Osteocyte (in vitro differentiated cells): ENCODE data around the gene TRNAU1AP. TPM values are rescaled to one million over a fixed set of nuclear protein-coding genes. Genes with fewer than 3 reads are reported as not detected.
"Not testable (repeated sequence)": the region's sequence is repeated elsewhere in the genome, so short reads cannot be mapped to it uniquely, and the experiment has no call there.

ENCODE experiments used
- DNase-seq: peaks from one replicate; pipeline ENCODE4 v3.0.0; 2021; ENCODE audit warnings: mixed read lengths; ENCODE audit not compliant: unreplicated experiment; ENCODE audit errors: extremely low spot score
- H3K27ac Mint-ChIP-seq: one replicate; pipeline ENCODE4 v1.8.0; 2021; ENCODE audit warnings: mild to moderate bottlenecking, mixed read lengths; ENCODE audit not compliant: unreplicated experiment
- H3K27me3 Mint-ChIP-seq: one replicate; pipeline ENCODE4 v1.8.0; 2021; ENCODE audit warnings: mixed read lengths; ENCODE audit not compliant: unreplicated experiment
- H3K36me3 Mint-ChIP-seq: one replicate; pipeline ENCODE4 v1.8.0; 2021; ENCODE audit warnings: mixed read lengths; ENCODE audit not compliant: unreplicated experiment
- H3K4me1 Mint-ChIP-seq: one replicate; pipeline ENCODE4 v1.8.0; 2021; ENCODE audit warnings: mixed read lengths; ENCODE audit not compliant: unreplicated experiment
- H3K4me3 Mint-ChIP-seq: one replicate; pipeline ENCODE4 v1.8.0; 2021; ENCODE audit warnings: mild to moderate bottlenecking, moderate library complexity, mixed read lengths; ENCODE audit not compliant: unreplicated experiment
- H3K9me3 Mint-ChIP-seq: one replicate; pipeline ENCODE4 v1.8.0; 2021; ENCODE audit warnings: mixed read lengths; ENCODE audit not compliant: unreplicated experiment
- total RNA-seq: library from RNA; stranded (reverse); gene quantifications from 2 replicates; pipeline ENCODE4 v1.2.1, GENCODE V29; 2021
- TF ChIP-seq, protein P1 (sequence below): fragments of 200-600 bp; sonication (generic); IDR thresholded peaks from 2 replicates; pipeline ENCODE4 v1.5.0; 2021; ENCODE audit warnings: antibody characterized with exemption, mild to moderate bottlenecking, moderate library complexity

Gene TRNAU1AP
- total RNA-seq, 1 donor from 2014 or later, result 23.3 TPM

DNA sequence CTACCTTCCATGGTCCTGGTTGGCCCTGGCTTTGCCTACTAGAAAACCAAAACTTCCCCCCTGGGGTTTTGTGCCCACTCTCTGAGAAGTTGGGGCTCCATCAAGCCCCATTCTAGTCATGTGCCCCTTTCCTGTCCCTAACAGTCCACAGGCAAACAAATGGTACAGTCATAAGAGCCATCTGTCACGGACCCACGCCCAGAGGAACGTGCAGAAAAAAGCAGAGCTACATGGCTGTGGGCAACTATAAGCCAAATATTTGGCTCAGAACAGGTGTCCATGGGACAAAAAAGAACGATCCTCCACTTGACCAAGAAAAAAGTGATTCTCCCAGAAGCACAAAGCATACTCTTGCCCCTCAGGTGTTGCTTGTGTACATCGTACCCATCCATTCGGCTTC, 14.6 kb upstream of the TRNAU1AP start:
- H3K27ac Mint-ChIP-seq, result no peak overlapping the region
- TF ChIP-seq, protein P1, sequence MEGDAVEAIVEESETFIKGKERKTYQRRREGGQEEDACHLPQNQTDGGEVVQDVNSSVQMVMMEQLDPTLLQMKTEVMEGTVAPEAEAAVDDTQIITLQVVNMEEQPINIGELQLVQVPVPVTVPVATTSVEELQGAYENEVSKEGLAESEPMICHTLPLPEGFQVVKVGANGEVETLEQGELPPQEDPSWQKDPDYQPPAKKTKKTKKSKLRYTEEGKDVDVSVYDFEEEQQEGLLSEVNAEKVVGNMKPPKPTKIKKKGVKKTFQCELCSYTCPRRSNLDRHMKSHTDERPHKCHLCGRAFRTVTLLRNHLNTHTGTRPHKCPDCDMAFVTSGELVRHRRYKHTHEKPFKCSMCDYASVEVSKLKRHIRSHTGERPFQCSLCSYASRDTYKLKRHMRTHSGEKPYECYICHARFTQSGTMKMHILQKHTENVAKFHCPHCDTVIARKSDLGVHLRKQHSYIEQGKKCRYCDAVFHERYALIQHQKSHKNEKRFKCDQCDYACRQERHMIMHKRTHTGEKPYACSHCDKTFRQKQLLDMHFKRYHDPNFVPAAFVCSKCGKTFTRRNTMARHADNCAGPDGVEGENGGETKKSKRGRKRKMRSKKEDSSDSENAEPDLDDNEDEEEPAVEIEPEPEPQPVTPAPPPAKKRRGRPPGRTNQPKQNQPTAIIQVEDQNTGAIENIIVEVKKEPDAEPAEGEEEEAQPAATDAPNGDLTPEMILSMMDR, result no peak
- no peak for DNase-seq

DNA sequence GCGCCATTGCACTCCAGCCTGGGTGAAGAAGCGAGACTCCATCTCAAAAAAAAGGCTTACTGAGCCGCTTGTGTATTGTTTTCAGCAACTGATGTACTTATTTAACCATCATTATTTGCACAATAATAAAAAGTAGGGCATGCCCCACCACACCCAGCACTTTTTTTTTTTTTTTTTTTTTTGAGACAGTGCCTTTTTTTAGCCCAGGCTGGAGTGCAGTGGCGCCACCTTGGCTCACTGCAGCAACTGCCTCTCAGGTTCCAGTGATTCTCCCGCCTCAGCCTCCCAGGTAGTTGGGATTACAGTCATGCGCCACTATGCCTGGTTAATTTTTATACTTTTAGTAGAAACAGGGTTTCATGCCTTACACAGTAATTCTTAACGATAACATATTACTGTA, 12.2 kb upstream of the TRNAU1AP start:
- no peaks in the 10 kb centered on the region for H3K27me3 Mint-ChIP-seq
- no peak for DNase-seq
- H3K36me3 Mint-ChIP-seq, result peaks cover 9% of the 10 kb centered on the region
- TF ChIP-seq, protein P1, result peak; percentile 22
- no peaks in the 10 kb centered on the region for H3K9me3 Mint-ChIP-seq
- no peak overlapping the region for H3K4me3 Mint-ChIP-seq
- no peaks in the 10 kb centered on the region for H3K4me1 Mint-ChIP-seq
- no peak overlapping the region for H3K27ac Mint-ChIP-seq

More for the DNA sequence above, 14.6 kb upstream of the TRNAU1AP start:
- Mint-ChIP-seq H3K4me1 (no peaks in the 10 kb centered on the region), H3K9me3 (no peaks in the 10 kb centered on the region), H3K4me3 (no peak overlapping the region), H3K27me3 (no peaks in the 10 kb centered on the region), H3K36me3 (peaks cover 9% of the 10 kb centered on the region)

DNA sequence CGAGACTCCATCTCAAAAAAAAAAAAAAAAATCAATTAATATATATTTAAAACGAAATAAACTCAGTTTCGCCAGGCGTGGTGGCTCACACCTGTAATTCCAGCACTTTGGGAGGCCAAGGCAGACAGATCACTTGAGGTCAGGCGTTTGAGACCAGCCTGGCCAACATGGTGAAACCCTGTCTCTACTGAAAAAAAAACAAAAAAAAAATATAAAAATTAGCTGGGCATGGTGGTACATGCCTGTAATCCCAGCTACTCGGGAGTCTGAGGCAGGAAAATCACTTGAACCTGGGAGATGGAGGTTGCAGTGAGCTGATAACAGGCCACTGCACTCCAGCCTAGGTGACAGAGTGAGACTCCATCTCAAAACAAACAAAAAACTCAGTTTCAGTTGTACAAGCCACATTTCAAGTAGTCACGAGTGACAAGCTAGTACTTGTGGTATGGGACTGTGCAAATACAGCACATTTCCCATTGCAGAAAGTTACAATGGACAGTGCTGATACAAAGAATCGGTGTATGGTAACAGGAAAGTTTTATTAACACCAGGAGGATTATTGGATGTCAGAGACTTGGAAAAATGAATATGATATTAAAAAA, 11.4 kb upstream of the TRNAU1AP start:
- H3K27ac Mint-ChIP-seq, H3K9me3 Mint-ChIP-seq, H3K36me3 Mint-ChIP-seq, H3K4me3 Mint-ChIP-seq, H3K27me3 Mint-ChIP-seq, DNase-seq, H3K4me1 Mint-ChIP-seq: not testable (repeated sequence)

DNA sequence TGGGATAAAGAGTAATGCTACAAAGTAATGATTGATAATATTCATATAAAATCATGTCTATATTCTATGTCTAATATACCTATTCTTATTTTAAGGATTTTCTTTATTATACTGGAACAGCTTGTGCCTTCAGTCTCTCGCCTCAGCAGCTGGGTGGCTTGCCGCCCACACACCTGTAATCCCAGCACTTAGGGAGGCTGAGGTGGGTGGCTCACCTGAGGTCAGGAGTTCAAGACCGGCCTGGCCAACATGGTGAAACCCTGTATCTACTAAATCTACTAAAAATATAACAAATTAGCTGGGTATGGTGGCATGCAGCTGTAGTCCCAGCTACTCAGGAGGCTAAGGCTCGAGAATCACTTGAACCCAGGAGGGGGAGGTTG, 7.6 kb upstream of the TRNAU1AP start:
- Mint-ChIP-seq H3K27ac (no peak overlapping the region), H3K4me1 (no peaks in the 10 kb centered on the region), H3K4me3 (no peak overlapping the region), H3K9me3 (no peaks in the 10 kb centered on the region), H3K27me3 (no peaks in the 10 kb centered on the region), H3K36me3 (no peaks in the 10 kb centered on the region)
- no peak for DNase-seq
- TF ChIP-seq, protein P1, result no peak

DNA sequence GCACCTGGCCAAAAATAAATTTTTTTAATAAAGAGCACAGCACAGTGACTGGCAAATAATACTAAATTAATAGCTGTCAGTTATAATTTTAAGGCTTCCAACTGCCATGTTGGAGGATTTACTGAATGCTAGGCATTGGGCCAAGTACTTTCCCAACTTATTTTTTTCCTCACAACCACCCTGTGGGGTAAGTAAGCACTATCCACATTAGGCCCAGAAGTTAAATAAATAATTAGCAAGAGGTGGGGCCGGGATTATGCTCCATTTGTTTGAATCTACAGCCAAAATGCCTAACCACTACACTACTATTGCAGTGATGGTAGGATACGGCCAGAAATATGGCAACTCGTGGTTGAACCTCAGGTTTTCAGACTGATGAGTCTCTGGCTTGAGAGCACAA, 4.6 kb upstream of the TRNAU1AP start:
- H3K4me1 Mint-ChIP-seq, result peaks cover 5% of the 10 kb centered on the region
- H3K36me3 Mint-ChIP-seq, result no peaks in the 10 kb centered on the region
- TF ChIP-seq, protein P1, result no peak

DNA sequence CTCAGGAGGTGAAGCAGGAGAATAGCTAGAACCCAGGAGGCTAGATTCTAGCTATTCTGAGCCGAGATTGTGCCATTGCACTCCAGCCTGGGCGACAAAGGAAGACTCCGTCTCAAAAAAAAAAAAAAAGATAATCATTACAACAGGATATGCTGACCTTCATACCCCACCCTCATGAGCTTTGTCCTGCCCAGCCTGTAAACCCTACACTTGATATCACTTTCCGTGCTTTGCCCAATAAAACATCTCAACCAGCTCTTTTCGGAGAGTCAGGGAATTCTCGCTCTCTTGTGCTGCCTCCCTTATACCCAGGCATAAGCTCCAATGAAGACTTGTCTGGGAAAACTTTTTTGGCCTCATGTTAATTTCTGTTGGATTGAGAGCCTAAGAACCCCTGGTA, 1.5 kb upstream of the TRNAU1AP start:
- peaks cover 6% of the 10 kb centered on the region for H3K36me3 Mint-ChIP-seq
- no peaks in the 10 kb centered on the region for H3K9me3 Mint-ChIP-seq
- no peak for DNase-seq
- TF ChIP-seq, protein P1, result no peak
- H3K27ac Mint-ChIP-seq, result no peak overlapping the region
- peaks cover 14% of the 10 kb centered on the region for H3K4me1 Mint-ChIP-seq
- H3K27me3 Mint-ChIP-seq, result no peaks in the 10 kb centered on the region
- no peak overlapping the region for H3K4me3 Mint-ChIP-seq

More for the DNA sequence above, 4.6 kb upstream of the TRNAU1AP start:
- no peak overlapping the region for H3K27ac Mint-ChIP-seq
- no peaks in the 10 kb centered on the region for H3K27me3 Mint-ChIP-seq
- DNase-seq, result no peak
- H3K9me3 Mint-ChIP-seq, result no peaks in the 10 kb centered on the region
- H3K4me3 Mint-ChIP-seq, result no peak overlapping the region
